Fibroblast of the conjunctiva (primary cell): ENCODE data around the gene SRP9.
A peak's percentile ranks its signal among the peaks of the same experiment; 100 is the strongest.
"Not testable (repeated sequence)": the region's sequence is repeated elsewhere in the genome, so short reads cannot be mapped to it uniquely, and the experiment has no call there.

Experiments used
- DNase-seq: peaks from one replicate; pipeline ENCODE4 v3.0.0-alpha.2; 2010; ENCODE audit warnings: low read depth

SRP9 gene

DNA sequence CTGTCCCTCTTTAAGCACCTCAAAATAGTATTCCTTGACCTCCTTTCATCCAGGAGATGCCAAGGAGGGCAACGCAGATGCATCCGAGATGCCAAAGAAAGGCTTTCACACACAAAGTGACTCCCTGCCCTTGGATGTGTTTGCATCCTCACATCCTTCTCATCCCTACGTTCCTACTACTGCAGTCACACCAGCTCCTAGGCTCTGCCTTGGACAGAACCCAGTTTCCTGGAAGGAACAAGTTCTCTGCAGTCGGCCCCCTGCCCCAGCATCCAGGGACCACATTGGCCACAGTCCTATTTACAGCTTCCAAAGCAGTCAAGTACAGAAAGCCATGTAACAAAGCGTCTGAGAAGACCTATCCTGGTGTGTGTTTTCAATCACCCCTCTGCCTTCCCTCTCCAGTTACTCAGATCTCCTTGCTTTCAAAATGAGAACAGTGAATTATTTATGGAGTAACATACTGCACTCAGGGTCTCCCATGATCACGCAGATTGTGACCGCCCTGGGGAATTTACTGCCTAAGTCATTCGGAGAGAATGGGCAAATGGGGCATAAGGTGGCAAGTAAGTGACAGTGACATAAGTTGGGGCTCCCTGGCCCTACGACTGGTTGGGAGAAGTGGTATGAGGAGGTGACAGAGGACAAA is 21.8 kb upstream of the SRP9 start:
- no peak for DNase-seq

DNA sequence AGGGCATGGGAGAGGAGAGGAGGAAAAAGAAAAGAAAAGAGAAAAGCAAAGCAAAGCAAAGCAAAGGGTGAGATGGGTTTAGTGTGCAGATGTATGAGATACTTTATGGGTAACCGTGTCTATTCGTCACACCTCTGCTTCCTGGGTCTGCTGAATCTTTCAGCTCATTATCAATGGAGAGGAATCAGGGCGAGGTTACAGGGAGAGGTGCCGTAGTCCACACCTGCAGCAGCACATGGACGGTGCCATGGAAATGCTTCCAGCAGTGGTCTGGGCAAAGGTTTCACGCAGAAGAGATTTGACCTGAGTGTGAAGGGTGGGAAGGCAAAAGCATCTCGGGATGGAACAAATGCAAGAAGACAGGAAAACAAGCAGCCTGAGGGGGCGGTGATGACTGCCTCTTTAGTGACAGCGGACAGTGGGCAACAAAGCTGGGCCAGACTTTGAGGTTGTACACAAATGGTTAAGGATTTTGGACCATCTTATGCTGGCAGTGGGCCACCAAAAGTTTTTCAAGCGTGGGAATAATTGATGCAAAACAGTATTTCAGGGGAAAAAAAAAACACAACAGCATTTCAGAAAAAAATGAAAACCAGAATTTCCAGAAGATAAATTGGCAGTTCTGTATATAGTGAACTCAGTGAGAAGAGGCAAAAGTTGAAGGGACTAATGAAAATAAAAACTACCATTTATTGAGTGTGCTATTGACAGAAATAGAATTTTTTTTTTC is 19.5 kb upstream of the SRP9 start:
- DNase-seq: no peak

DNA sequence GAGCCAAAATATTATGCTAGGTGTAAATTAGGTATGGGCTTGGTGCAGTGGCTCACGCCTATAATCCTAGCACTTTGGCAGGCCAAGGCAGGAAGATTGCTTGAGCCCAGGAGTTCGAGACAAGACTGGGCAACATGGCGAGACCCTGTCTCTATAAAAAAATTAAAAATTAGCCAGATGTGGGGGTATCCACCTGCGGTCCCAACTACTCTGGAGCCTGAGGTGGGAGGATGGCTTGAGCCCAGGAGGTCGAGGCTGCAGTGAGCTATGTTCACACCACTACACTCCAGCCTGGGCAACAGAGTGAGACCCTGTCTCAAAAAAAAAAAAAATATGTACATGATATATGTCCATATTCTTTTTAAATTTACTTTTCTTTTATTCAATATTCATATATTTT is 17.7 kb upstream of the SRP9 start:
- DNase-seq: not testable (repeated sequence)

GRCh38 chr1:225760531-225760930 is 17.1 kb upstream of the SRP9 start:
- DNase-seq: no peak

DNA sequence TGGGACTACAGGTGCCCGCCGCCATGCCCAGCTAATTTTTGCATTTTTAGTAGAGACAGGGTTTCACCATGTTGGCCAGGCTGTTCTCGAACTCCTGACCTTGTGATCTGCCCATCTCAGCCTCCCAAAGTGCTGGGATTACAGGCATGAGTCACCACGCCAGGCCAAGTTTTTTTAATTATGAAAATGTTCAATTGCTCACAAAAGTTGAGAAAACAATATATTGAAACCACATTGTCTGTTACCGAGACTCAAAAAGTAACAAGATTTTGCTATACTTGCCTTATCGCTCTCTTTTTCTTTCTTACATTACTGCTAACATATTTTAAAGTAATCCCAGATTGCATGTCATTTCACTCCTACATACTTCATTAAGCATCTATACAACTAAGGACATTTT is 16.2 kb upstream of the SRP9 start:
- not testable (repeated sequence) for DNase-seq

DNA sequence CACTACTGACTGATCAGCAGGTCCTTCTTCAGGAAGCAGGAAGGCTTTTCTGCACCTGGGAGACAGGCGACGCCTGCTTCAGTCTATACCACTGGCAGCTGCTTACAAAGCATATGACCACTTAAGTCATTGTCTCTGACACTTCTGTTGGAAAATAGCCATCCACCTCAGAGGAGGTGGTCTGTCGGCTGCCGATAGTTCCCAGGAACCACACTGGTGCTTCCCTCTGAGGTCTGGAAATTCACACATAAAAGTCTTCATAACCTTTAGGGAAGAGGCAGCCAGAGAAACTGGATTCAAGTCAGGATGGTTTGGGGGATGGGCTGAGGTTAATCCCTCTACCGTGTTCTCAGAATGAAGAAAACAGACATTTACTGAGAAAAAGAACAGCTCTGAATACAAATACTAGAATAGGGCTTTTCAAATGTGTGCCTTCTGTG is 15.6 kb upstream of the SRP9 start:
- DNase-seq: no peak

- DNase-seq: no peak
Measured at GRCh38 chr1:225762444-225762843, 15.2 kb upstream of the SRP9 start.

DNA sequence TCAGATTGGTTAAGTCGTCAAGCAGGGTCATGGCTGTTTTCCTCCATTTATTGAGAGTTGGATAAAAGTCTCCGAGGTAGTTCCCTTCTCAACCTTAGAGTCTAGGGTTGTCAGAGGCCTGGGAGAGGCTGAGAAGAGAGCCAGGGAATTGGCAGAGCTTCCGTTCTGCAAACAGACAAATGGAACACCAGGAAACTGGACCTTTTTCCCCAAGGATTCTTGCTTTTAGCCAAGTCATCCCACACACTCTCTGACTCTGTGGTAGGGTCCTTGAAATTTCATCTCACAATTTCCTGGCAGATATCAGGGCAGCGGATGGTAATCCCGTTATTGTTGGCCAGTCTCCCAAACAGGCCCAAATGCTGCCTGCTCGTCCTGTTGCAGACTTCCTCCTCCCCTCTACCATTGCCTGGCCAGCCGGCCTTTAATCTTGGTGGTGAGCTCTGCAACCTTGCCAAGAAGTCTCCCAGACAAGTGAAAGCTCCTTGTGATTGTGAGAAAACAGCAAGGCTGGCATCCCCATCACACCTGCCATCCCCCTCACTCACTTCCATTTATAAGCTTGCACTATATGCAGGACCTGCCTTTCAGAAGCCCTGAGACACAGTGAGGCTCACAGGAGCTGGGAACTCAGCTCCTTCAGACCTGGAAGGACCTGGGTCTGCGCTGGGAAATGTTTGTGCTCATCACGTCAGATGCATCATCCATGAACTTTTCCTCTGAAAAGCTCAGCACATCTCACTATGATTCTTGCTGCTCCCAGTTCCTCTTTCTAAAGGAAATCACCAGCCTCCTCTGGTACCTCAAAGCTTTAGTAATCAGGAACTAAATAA is 13.7 kb upstream of the SRP9 start:
- DNase-seq: peak; percentile 58

- no peak for DNase-seq
Measured at GRCh38 chr1:225765982-225766674, 11.5 kb upstream of the SRP9 start.

DNA sequence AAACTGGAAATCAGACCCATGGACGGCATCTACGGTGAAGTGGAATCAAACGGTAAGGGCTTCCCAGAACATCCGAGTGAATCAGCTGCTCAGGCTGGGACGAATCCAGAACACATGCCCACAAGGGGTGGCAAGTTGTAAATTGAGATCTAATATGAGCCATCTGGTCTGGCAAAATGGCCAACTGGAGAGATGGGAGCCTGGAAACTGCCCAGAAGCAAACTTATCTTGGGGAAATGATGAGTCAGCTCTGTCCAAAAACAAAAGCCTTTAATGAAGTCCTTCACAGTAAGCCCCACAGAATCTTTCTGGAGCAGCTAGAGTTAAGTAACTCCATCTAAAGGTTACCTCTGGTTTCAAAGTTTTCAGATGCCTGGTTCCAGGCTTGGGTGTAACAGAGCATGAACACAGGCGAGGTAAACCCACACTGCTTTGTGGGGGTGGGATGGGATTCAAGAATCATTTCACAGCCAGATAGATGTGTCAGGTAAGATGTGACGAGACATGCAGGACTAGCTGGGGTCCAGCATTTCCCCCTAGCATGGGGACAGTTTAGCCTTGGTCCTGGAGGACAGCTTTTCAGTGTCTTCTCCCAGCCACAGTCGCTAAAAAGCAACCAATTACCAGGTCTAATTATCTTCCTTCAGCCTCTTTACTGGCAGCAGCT is 10.5 kb upstream of the SRP9 start:
- peak; percentile 96 for DNase-seq

- peak; percentile 75 for DNase-seq
Measured at GRCh38 chr1:225767634-225768540, 9.7 kb upstream of the SRP9 start.

GRCh38 chr1:225768662-225769426 is 8.8 kb upstream of the SRP9 start:
- DNase-seq: no peak

GRCh38 chr1:225769687-225770086 is 7.9 kb upstream of the SRP9 start:
- DNase-seq: no peak

- DNase-seq: no peak
Measured at GRCh38 chr1:225770561-225771248, 6.9 kb upstream of the SRP9 start.

GRCh38 chr1:225771661-225772322 is 5.8 kb upstream of the SRP9 start:
- no peak for DNase-seq

DNA sequence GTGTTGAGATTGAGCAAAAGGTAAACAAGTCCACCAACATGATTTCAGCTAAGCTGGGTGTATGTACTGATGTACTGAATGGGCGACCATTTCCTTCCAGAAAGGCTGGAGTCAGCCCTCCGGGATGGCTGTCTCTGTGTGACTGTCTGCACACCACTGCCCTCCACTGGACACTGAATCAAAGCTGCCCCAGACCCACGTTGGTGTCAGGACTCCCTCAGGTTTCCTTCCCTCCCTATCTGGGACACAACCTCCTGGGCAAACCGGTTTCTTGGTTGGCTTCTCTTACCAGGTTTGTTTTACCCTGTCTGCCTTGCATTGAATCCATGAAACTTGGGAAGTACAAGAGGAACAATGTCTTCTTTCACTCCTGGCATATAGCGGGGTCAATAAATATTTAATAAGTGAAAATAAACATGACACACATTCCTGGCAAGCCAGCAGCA is 5.3 kb upstream of the SRP9 start:
- peak; percentile 88 for DNase-seq

- DNase-seq: no peak
Measured at GRCh38 chr1:225772848-225773247, 4.8 kb upstream of the SRP9 start.

DNA sequence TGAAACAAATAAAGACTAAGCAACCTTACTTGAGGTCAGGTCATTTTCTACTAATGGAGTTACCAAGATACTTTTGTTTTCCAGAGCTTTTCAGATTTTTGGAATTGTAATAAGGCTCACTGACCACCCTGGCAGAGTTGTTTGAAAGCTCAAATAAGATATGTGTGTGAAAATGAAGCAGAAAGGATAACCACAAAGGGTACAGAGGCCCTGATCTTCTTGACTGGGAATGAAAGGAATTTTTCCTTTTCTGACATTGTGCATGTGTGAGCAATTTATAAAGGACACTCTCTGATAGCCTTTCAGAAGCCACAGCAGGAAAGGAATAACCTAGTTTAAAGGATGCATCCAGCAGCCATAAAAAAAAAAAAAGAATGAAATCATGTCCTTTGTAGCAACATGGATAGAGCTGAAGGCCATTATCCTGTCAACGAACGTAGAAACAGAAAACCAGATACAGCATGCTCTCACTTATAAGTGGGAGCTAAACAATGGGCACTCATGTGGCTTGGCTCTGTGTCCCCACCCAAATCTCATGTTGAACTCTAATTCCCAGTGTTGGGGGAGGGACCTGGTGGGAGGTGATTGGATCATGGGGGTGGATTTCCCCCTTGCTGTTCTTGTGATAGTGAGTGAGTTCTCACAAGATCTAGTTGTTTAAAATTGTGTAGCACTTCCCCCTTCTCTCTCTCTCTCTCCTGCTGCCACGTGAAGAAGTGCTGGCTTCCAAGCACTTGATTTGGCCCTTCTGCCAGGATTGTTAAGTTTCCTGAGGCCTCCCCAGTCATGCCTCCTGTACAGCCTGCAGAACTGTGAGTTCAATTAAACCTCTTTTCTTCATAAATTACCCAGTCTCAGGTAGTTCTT is 3.1 kb upstream of the SRP9 start:
- no peak for DNase-seq
